Body of pancreas (tissue), 4 donors: ENCODE data around the gene FGF12.

Experiments
- POLR2A ChIP-seq, 3 donors: fragments of 450-650 bp; IDR thresholded peaks; one replicate each; pipeline ENCODE4 v1.6.1; 2016; ENCODE audit warnings: antibody characterized with exemption in 3 of 3, mild to moderate bottlenecking in 2 of 3
- TF ChIP-seq, protein P1 (sequence below), 7 experiments: fragments of 450-650 bp in 4 of 7; fragments of 200-600 bp in 3 of 7; sonication (generic) in 3 of 7; IDR thresholded peaks; one replicate each; pipeline ENCODE4 v1.5.1; 2016 to 2019; ENCODE audit warnings: antibody characterized with exemption in 7 of 7

DNA sequence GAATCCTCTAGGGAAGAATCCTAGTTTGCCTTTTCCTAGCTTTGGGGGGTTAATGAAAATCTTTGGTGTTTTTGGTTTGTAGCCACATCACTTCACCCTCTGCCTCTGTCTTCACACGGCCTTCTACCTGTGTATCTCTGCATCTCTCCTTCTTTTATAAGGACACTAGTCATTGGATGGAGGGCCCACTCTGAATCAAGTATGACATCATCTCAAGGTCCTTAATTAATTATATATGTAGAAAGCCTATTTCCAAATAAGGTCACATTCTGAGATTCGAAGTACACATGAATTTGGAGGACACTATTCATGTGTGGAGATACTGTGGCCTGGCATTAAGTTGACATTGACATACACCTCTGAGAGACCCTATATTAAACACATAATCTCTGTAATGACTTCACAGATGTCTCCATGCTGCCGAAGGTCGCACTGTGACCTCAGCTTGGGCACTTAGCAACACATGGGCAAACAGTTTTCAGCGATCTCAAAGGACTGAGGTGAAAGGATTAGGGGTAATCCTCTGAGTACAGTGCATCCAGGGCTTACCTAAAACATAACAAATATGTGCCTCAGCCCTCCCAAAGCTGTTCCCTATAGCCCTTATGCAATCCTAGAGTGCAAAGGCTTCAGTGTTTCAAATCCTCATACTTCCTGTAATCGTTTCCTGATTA is 446.0 kb downstream of the FGF12 start:
- TF ChIP-seq, protein P1, sequence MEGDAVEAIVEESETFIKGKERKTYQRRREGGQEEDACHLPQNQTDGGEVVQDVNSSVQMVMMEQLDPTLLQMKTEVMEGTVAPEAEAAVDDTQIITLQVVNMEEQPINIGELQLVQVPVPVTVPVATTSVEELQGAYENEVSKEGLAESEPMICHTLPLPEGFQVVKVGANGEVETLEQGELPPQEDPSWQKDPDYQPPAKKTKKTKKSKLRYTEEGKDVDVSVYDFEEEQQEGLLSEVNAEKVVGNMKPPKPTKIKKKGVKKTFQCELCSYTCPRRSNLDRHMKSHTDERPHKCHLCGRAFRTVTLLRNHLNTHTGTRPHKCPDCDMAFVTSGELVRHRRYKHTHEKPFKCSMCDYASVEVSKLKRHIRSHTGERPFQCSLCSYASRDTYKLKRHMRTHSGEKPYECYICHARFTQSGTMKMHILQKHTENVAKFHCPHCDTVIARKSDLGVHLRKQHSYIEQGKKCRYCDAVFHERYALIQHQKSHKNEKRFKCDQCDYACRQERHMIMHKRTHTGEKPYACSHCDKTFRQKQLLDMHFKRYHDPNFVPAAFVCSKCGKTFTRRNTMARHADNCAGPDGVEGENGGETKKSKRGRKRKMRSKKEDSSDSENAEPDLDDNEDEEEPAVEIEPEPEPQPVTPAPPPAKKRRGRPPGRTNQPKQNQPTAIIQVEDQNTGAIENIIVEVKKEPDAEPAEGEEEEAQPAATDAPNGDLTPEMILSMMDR (IDR thresholded peaks at IDR 0.05) = no peak
- TF ChIP-seq POLR2A (IDR thresholded peaks at IDR 0.05) = no peak
